ENCODE measurements around the gene PDIA4.

- no peak for TF ChIP-seq TEAD4 (IDR thresholded peaks at IDR 0.05; ENCODE audit: low read depth, low read length)
- TF ChIP-seq SAP30 (IDR thresholded peaks at IDR 0.05; ENCODE audit: insufficient read depth, insufficient replicate concordance, low read length), result no peak
- TF ChIP-seq, protein P1, sequence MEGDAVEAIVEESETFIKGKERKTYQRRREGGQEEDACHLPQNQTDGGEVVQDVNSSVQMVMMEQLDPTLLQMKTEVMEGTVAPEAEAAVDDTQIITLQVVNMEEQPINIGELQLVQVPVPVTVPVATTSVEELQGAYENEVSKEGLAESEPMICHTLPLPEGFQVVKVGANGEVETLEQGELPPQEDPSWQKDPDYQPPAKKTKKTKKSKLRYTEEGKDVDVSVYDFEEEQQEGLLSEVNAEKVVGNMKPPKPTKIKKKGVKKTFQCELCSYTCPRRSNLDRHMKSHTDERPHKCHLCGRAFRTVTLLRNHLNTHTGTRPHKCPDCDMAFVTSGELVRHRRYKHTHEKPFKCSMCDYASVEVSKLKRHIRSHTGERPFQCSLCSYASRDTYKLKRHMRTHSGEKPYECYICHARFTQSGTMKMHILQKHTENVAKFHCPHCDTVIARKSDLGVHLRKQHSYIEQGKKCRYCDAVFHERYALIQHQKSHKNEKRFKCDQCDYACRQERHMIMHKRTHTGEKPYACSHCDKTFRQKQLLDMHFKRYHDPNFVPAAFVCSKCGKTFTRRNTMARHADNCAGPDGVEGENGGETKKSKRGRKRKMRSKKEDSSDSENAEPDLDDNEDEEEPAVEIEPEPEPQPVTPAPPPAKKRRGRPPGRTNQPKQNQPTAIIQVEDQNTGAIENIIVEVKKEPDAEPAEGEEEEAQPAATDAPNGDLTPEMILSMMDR (IDR thresholded peaks at IDR 0.05; ENCODE audit: control extremely low read depth in 1 of 3, insufficient read depth in 1 of 3, low read depth in 1 of 3, low read length in 3 of 3), result no peak
- no peak for TF ChIP-seq POLR2AphosphoS5 (IDR thresholded peaks at IDR 0.05; ENCODE audit: low read depth, low read length)
- TF ChIP-seq EZH2 (IDR thresholded peaks at IDR 0.05; ENCODE audit: low read depth, low read length, severe bottlenecking), result no peak
These were observed 70.2 kb downstream of the PDIA4 start for GRCh38 chr7:148958061-148958460.
